Measurements from ENCODE around the gene RHOC. TPM values are rescaled to one million over a fixed set of nuclear protein-coding genes. Genes with fewer than 3 reads are reported as not detected.

Gene RHOC
- total RNA-seq, 1 experiment from 2014 or later, result 154 TPM

- no peak for ATAC-seq
- Histone ChIP-seq H3K27me3 (ENCODE audit: insufficient read depth, low read length) (no peaks in the 10 kb centered on the region), H3K4me3 (replicated peaks in 1 of 2; ENCODE audit: low read depth in 1 of 2, low read length in 2 of 2) (no peak overlapping the region), H3K9me3 (ENCODE audit: control insufficient read depth in 1 of 2, insufficient read depth in 1 of 2, low read depth in 1 of 2, low read length in 2 of 2) (no peaks in the 10 kb centered on the region), H3K4me1 (ENCODE audit: control insufficient read depth in 1 of 2, insufficient read depth in 2 of 2, low read length in 2 of 2) (no peaks in the 10 kb centered on the region; a peak in 1 of 4 replicates), H3K27ac (ENCODE audit: low read depth, low read length) (no peak overlapping the region), H3K9ac (ENCODE audit: low read length) (no peak overlapping the region), H3K4me2 (ENCODE audit: low read length) (no peak overlapping the region), H4K20me1 (ENCODE audit: insufficient read depth) (no peaks in the 10 kb centered on the region), H2AFZ (ENCODE audit: low read depth, low read length, poor library complexity, severe bottlenecking) (no peak overlapping the region), H3K36me3 (ENCODE audit: control insufficient read depth in 1 of 2, insufficient read depth in 2 of 2, low read length in 2 of 2) (peaks cover 6 to 20% of the 10 kb centered on the region in 2 experiments; a peak in 2 of 4 replicates), H3K79me2 (ENCODE audit: insufficient read depth, low read length) (0 out of 2 replicates have a peak, but pooled peaks cover 10% of the 10 kb centered on the region), H3K9me2 (ENCODE audit: insufficient read depth) (no peaks in the 10 kb centered on the region)
- POLR2A ChIA-PET, result no interaction called here
- TF ChIP-seq RAD21 (IDR thresholded peaks at IDR 0.05; ENCODE audit: low read depth) (no peak), ZBTB33 (IDR thresholded peaks at IDR 0.05; ENCODE audit: extremely low read depth, insufficient replicate concordance, low read length) (no peak), ZFX (IDR thresholded peaks at IDR 0.05) (no peak), CEBPB (IDR thresholded peaks at IDR 0.05; ENCODE audit: low read depth) (no peak), EGR1 (IDR thresholded peaks at IDR 0.05; ENCODE audit: low read depth) (no peak), YY1 (IDR thresholded peaks at IDR 0.05; ENCODE audit: extremely low read depth, insufficient replicate concordance, low read depth, low read length) (no peak), JUND (IDR thresholded peaks at IDR 0.05) (no peak), ZNF274 (IDR thresholded peaks at IDR 0.05; ENCODE audit: low read depth, low read length) (no peak), EZH2phosphoT487 (IDR thresholded peaks at IDR 0.05; ENCODE audit: borderline replicate concordance) (no peak), ATF3 (IDR thresholded peaks at IDR 0.05) (no peak), REST (IDR thresholded peaks at IDR 0.05; ENCODE audit: low read depth) (no peak), POLR2AphosphoS5 (IDR thresholded peaks at IDR 0.05; ENCODE audit: low read depth, low read length) (no peak), POLR2A (IDR thresholded peaks at IDR 0.05; ENCODE audit: borderline replicate concordance, extremely low read depth, insufficient read depth, insufficient read length) (no peak), SIN3A (IDR thresholded peaks at IDR 0.05; ENCODE audit: low read depth) (no peak), TCF7L2 (IDR thresholded peaks at IDR 0.05; ENCODE audit: borderline replicate concordance, extremely low read depth, insufficient read depth, insufficient read length) (no peak), FOSL1 (IDR thresholded peaks at IDR 0.05; ENCODE audit: low read depth) (no peak), EZH2 (IDR thresholded peaks at IDR 0.05) (no peak), CBX3 (IDR thresholded peaks at IDR 0.05; ENCODE audit: low read depth) (no peak), ELF1 (IDR thresholded peaks at IDR 0.05; ENCODE audit: borderline replicate concordance, low read depth) (no peak)
- TF ChIP-seq, protein P1, sequence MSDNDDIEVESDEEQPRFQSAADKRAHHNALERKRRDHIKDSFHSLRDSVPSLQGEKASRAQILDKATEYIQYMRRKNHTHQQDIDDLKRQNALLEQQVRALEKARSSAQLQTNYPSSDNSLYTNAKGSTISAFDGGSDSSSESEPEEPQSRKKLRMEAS (IDR thresholded peaks at IDR 0.05), result no peak
- intact Hi-C loops (cut with micrococcal nuclease), result no loop called here
- RAD21 ChIA-PET (ENCODE audit: low non-redundant PET in 1 of 2, low total read pairs in 2 of 2, uncharacterized antibody in 2 of 2, unreplicated experiment in 2 of 2), result no interaction called here
- no TSS peak for BruUV-seq (replicated peaks)
- CTCF ChIA-PET, result no interaction called here
- no peak for DNase-seq (ENCODE audit: low read depth, low spot score)
Observed at GRCh38 chr1:112688781-112689193, 18.1 kb downstream of the RHOC start.

All from HCT116 (cell line).